ENCODE data around the gene TCEAL7. TPM values are rescaled to one million over a fixed set of nuclear protein-coding genes. Genes with fewer than 3 reads are reported as not detected.

The TCEAL7 gene
- total and polyA plus RNA-seq, 2 experiments from 2014 or later, result 7.3 to 17.2 TPM

GRCh38 chrX:103363046-103363445 lies 33.0 kb downstream of the TCEAL7 start:
- H3K4me3 ChIP-seq, result no peak overlapping the region
- no peak overlapping the region for H3K27ac ChIP-seq (ENCODE audit: low read depth)
- no peaks in the 10 kb centered on the region for H3K9me2 ChIP-seq (ENCODE audit: insufficient read depth)
- peaks cover 25% of the 10 kb centered on the region for H3K4me1 Mint-ChIP-seq
- peaks cover 3% of the 10 kb centered on the region; the same call in 2 of the 3 replicates for H3K36me3 Mint-ChIP-seq (ENCODE audit: low read depth)
- no peaks in the 10 kb centered on the region for H3K9me3 Mint-ChIP-seq
- H3F3A ChIP-seq (replicated peaks; ENCODE audit: low read depth), result no peaks in the 10 kb centered on the region
- no peaks in the 10 kb centered on the region for H4K20me1 ChIP-seq (replicated peaks; ENCODE audit: insufficient read depth)
- H3K4me2 ChIP-seq, result no peak overlapping the region
- TF ChIP-seq CREB1 (CRISPR knock-in tag; IDR thresholded peaks at IDR 0.05; ENCODE audit: low read depth) (no peak), EZH2 (IDR thresholded peaks at IDR 0.05; ENCODE audit: low read depth, unreplicated experiment) (no peak)
- TF ChIP-seq, protein P1, sequence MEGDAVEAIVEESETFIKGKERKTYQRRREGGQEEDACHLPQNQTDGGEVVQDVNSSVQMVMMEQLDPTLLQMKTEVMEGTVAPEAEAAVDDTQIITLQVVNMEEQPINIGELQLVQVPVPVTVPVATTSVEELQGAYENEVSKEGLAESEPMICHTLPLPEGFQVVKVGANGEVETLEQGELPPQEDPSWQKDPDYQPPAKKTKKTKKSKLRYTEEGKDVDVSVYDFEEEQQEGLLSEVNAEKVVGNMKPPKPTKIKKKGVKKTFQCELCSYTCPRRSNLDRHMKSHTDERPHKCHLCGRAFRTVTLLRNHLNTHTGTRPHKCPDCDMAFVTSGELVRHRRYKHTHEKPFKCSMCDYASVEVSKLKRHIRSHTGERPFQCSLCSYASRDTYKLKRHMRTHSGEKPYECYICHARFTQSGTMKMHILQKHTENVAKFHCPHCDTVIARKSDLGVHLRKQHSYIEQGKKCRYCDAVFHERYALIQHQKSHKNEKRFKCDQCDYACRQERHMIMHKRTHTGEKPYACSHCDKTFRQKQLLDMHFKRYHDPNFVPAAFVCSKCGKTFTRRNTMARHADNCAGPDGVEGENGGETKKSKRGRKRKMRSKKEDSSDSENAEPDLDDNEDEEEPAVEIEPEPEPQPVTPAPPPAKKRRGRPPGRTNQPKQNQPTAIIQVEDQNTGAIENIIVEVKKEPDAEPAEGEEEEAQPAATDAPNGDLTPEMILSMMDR (conservative IDR thresholded peaks at IDR 0.05; ENCODE audit: low read depth in 2 of 2), result no peak
- TF ChIP-seq, protein P2, sequence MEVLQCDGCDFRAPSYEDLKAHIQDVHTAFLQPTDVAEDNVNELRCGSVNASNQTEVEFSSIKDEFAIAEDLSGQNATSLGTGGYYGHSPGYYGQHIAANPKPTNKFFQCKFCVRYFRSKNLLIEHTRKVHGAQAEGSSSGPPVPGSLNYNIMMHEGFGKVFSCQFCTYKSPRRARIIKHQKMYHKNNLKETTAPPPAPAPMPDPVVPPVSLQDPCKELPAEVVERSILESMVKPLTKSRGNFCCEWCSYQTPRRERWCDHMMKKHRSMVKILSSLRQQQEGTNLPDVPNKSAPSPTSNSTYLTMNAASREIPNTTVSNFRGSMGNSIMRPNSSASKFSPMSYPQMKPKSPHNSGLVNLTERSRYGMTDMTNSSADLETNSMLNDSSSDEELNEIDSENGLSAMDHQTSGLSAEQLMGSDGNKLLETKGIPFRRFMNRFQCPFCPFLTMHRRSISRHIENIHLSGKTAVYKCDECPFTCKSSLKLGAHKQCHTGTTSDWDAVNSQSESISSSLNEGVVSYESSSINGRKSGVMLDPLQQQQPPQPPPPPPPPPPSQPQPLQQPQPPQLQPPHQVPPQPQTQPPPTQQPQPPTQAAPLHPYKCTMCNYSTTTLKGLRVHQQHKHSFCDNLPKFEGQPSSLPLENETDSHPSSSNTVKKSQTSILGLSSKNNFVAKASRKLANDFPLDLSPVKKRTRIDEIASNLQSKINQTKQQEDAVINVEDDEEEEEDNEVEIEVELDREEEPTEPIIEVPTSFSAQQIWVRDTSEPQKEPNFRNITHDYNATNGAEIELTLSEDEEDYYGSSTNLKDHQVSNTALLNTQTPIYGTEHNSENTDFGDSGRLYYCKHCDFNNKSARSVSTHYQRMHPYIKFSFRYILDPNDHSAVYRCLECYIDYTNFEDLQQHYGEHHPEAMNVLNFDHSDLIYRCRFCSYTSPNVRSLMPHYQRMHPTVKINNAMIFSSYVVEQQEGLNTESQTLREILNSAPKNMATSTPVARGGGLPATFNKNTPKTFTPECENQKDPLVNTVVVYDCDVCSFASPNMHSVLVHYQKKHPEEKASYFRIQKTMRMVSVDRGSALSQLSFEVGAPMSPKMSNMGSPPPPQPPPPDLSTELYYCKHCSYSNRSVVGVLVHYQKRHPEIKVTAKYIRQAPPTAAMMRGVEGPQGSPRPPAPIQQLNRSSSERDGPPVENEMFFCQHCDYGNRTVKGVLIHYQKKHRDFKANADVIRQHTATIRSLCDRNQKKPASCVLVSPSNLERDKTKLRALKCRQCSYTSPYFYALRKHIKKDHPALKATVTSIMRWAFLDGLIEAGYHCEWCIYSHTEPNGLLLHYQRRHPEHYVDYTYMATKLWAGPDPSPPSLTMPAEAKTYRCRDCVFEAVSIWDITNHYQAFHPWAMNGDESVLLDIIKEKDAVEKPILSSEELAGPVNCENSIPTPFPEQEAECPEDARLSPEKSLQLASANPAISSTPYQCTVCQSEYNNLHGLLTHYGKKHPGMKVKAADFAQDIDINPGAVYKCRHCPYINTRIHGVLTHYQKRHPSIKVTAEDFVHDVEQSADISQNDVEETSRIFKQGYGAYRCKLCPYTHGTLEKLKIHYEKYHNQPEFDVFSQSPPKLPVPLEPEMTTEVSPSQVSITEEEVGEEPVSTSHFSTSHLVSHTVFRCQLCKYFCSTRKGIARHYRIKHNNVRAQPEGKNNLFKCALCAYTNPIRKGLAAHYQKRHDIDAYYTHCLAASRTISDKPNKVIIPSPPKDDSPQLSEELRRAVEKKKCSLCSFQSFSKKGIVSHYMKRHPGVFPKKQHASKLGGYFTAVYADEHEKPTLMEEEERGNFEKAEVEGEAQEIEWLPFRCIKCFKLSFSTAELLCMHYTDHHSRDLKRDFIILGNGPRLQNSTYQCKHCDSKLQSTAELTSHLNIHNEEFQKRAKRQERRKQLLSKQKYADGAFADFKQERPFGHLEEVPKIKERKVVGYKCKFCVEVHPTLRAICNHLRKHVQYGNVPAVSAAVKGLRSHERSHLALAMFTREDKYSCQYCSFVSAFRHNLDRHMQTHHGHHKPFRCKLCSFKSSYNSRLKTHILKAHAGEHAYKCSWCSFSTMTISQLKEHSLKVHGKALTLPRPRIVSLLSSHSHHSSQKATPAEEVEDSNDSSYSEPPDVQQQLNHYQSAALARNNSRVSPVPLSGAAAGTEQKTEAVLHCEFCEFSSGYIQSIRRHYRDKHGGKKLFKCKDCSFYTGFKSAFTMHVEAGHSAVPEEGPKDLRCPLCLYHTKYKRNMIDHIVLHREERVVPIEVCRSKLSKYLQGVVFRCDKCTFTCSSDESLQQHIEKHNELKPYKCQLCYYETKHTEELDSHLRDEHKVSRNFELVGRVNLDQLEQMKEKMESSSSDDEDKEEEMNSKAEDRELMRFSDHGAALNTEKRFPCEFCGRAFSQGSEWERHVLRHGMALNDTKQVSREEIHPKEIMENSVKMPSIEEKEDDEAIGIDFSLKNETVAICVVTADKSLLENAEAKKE (CRISPR knock-in tag; IDR thresholded peaks at IDR 0.05), result no peak
- no peaks in the 10 kb centered on the region; the same call in 1 of the 2 replicates for H3K36me3 ChIP-seq (ENCODE audit: insufficient read depth)
- H3K4me3 Mint-ChIP-seq, result no peak overlapping the region
- no peaks in the 10 kb centered on the region for H3K27me3 ChIP-seq (ENCODE audit: insufficient read depth)
- DNase-seq (ENCODE audit: low spot score), result no peak
- no peak overlapping the region for H2AFZ ChIP-seq
- H3K27ac Mint-ChIP-seq, result no peak overlapping the region; the same call in 1 of the 2 replicates
- H3K4me1 ChIP-seq (ENCODE audit: insufficient read depth), result peaks cover 15% of the 10 kb centered on the region
- no peaks in the 10 kb centered on the region for H3K27me3 Mint-ChIP-seq (ENCODE audit: insufficient read depth, low read depth, poor library complexity)
- no peak for ATAC-seq
- H3K79me2 ChIP-seq (replicated peaks; ENCODE audit: insufficient read depth), result peaks cover 1% of the 10 kb centered on the region; the same call in 1 of the 2 replicates

All from GM23338 (cell line).